Kidney (tissue), 14 donors: ENCODE results near the gene ARHGAP8. TPM values are rescaled to one million over a fixed set of nuclear protein-coding genes. Genes with fewer than 3 reads are reported as not detected.
"Not testable (repeated sequence)": the region's sequence is repeated elsewhere in the genome, so short reads cannot be mapped to it uniquely, and the experiment has no call there.

Experiments
- DNase-seq, 5 donors: peaks; one replicate each; pipeline ENCODE4 v3.0.0-alpha.2; 2013 to 2020
- FAIRE-seq: peaks from 2 replicates; lab custom pipeline; 2012; peaks lifted over from hg19 to GRCh38; lab: Jason Lieb, UNC
- H3K27ac ChIP-seq, 2 donors: one replicate each; pipeline ENCODE4 v1.7.0; 2013; ENCODE audit warnings: low read depth in 2 of 2, low read length in 2 of 2, inconsistent platforms in 1 of 2
- H3K27me3 ChIP-seq: one replicate; pipeline ENCODE4 v1.7.1; 2013; ENCODE audit warnings: low read length, inconsistent platforms; ENCODE audit not compliant: control insufficient read depth, insufficient read depth
- H3K36me3 ChIP-seq, 3 donors: one replicate each; pipeline versions ENCODE4 v1.7.0 to v1.7.1; 2013; ENCODE audit warnings: low read length in 3 of 3, control low read depth in 1 of 3, inconsistent platforms in 1 of 3; ENCODE audit not compliant: insufficient read depth in 3 of 3, control insufficient read depth in 2 of 3
- H3K4me1 ChIP-seq, 3 donors: one replicate each; pipeline versions ENCODE4 v1.7.0 to v1.7.1; 2013; ENCODE audit warnings: low read length in 3 of 3, inconsistent platforms in 1 of 3, low read depth in 1 of 3; ENCODE audit not compliant: control insufficient read depth in 2 of 3, insufficient read depth in 2 of 3
- H3K4me3 ChIP-seq, 3 donors: one replicate each; pipeline versions ENCODE4 v1.7.0 to v1.8.1; 2013; ENCODE audit warnings: low read length in 3 of 3, control low read depth in 1 of 3, inconsistent platforms in 1 of 3
- H3K9ac ChIP-seq, 3 donors: one replicate each; pipeline versions ENCODE4 v1.7.0 to v1.7.1; 2013; ENCODE audit warnings: low read length in 3 of 3, control low read depth in 1 of 3, inconsistent platforms in 1 of 3
- H3K9me3 ChIP-seq, 3 donors: one replicate each; pipeline versions ENCODE4 v1.7.0 to v1.7.1; 2013; ENCODE audit warnings: low read length in 3 of 3, control low read depth in 1 of 3, inconsistent platforms in 1 of 3; ENCODE audit not compliant: control insufficient read depth in 2 of 3, insufficient read depth in 1 of 3
- CTCF ChIP-seq: IDR thresholded peaks from 3 replicates; pipeline ENCODE4 v1.5.1; 2012; ENCODE audit warnings: mild to moderate bottlenecking, moderate library complexity, borderline replicate concordance; ENCODE audit not compliant: insufficient read depth; ENCODE audit errors: extremely low read depth
- intact Hi-C: fragments of 100-400 bp; cut with DNase I; formaldehyde crosslinking; loops from one replicate; pipeline ENCODE4 v1.11.1; 2022
- polyA plus RNA-seq: library from polyadenylated mRNA; stranded (reverse); fragments of 350-450 nt; fragmentation: Illumina TruSeq; extraction: RNeasy Lipid Tissue Mini Kit (QIAGEN cat#74804); gene quantifications from one replicate; pipeline ENCODE4 v1.2.3, GENCODE V29; 2014; ENCODE audit warnings: low read depth, low replicate concordance; ENCODE audit not compliant: insufficient read depth
- total RNA-seq: library from RNA; stranded (reverse); fragmentation: NEBNext Ultra II Directional; extraction: Animal tissue kit (Norgen Biotek cat#: 25700); gene quantifications from one replicate; pipeline ENCODE4 v1.2.1, GENCODE V29; 2021
- donor health status: control.
- donor health status: control.
- donor health status: control.
- donor health status: control.
- donor health status: control.
- donor health status: DM: yes; HTN: yes; CAD: no.
- donor health status: Normal renal cell carcinoma (clear cell type).

ARHGAP8 gene
- total and polyA plus RNA-seq, 2 donors from 2014 or later = 30.2 to 35.7 TPM

GRCh38 chr22:44745853-44746789 is 6.3 kb upstream of the ARHGAP8 start:
- intact Hi-C loops = no loop called here
- TF ChIP-seq CTCF = no peak
- Histone ChIP-seq H3K9ac (peak overlapping the region in 1 of 3 donors; percentile 42), H3K9me3 (no peaks in the 10 kb centered on the region), H3K36me3 (no peaks in the 10 kb centered on the region), H3K27me3 (no peaks in the 10 kb centered on the region), H3K4me1 (peaks cover 9 to 32% (median 12%) of the 10 kb centered on the region in 3 donors), H3K27ac (peak overlapping the region; percentile 51 to 73), H3K4me3 (peak overlapping the region in 1 of 3 donors; percentile 38)
- DNase-seq = peak in 4 of 5 donors; percentile 32 to 85 (median 64)
- FAIRE-seq = no peak

GRCh38 chr22:44747784-44748127 is 4.6 kb upstream of the ARHGAP8 start:
- DNase-seq, H3K27me3 ChIP-seq, H3K9me3 ChIP-seq, intact Hi-C loops, H3K4me3 ChIP-seq, H3K9ac ChIP-seq, H3K36me3 ChIP-seq, FAIRE-seq: not testable (repeated sequence)
- Histone ChIP-seq H3K27ac (peak overlapping the region; percentile 18 to 73), H3K4me1 (peaks cover 9 to 32% (median 12%) of the 10 kb centered on the region in 3 donors)

GRCh38 chr22:44748524-44748923 is 3.9 kb upstream of the ARHGAP8 start:
- H3K27ac ChIP-seq = peak overlapping the region; percentile 53 to 73
- H3K36me3 ChIP-seq = no peaks in the 10 kb centered on the region
- H3K4me1 ChIP-seq = peaks cover 9 to 29% (median 13%) of the 10 kb centered on the region in 3 donors
- DNase-seq (no peak), FAIRE-seq (no peak)
- no peak overlapping the region for H3K9ac ChIP-seq
- H3K9me3 ChIP-seq = no peaks in the 10 kb centered on the region
- no peak overlapping the region for H3K4me3 ChIP-seq
- no peaks in the 10 kb centered on the region for H3K27me3 ChIP-seq
- no peak for TF ChIP-seq CTCF
- intact Hi-C loops = no loop called here

GRCh38 chr22:44750481-44750880 is 1.9 kb upstream of the ARHGAP8 start:
- no peak for TF ChIP-seq CTCF
- Histone ChIP-seq H3K9ac (no peak overlapping the region), H3K27ac (no peak overlapping the region), H3K36me3 (no peaks in the 10 kb centered on the region), H3K9me3 (no peaks in the 10 kb centered on the region), H3K4me1 (peaks cover 11 to 36% (median 25%) of the 10 kb centered on the region in 3 donors), H3K27me3 (no peaks in the 10 kb centered on the region), H3K4me3 (no peak overlapping the region)
- intact Hi-C loops = no loop called here
- no peak for DNase-seq
- no peak for FAIRE-seq
